H1 (cell line): ENCODE results near the gene GPR87. TPM values are rescaled to one million over a fixed set of nuclear protein-coding genes. Genes with fewer than 3 reads are reported as not detected.

Experiments used
- HDAC2 ChIP-seq, 2 experiments: fragments of 300-600 bp in 1 of 2; sonication (generic) in 1 of 2; IDR thresholded peaks; 2 replicates each; pipeline ENCODE4 v1.6.1; 2011 to 2012; ENCODE audit warnings: low read depth in 2 of 2, low read length in 2 of 2, mild to moderate bottlenecking in 2 of 2, moderate library complexity in 2 of 2, borderline replicate concordance in 1 of 2, inconsistent platforms in 1 of 2
- POU5F1 ChIP-seq: IDR thresholded peaks from 2 replicates; pipeline ENCODE4 v1.6.1; 2011; ENCODE audit warnings: low read depth, mild to moderate bottlenecking, low read length, moderate library complexity
- polyA plus RNA-seq, 7 experiments: library from polyadenylated mRNA; depleted of rRNA in 3 of 7; stranded (reverse) in 5 of 7; unstranded in 2 of 7; fragments of >200 nt in 5 of 7; fragments of 200-250 nt in 2 of 7; gene quantifications; 1 replicate in 5 of 7; 2 replicates in 1 of 7; 4 replicates in 1 of 7; pipeline versions ENCODE4 v1.2.1 to v1.2.3, GENCODE V29; 2011 to 2013; ENCODE audit warnings: missing spikeins in 2 of 7, mixed read lengths in 2 of 7
- total RNA-seq: library from RNA; stranded (reverse); fragmentation: NEBNext Ultra II Directional; extraction: Animal tissue kit (Norgen Biotek cat#: 25700); gene quantifications from 2 replicates; pipeline ENCODE4 v1.2.1, GENCODE V29; 2021
- TF ChIP-seq, protein P1 (sequence below): fragments of 300-600 bp; sonication (generic); IDR thresholded peaks from 2 replicates; pipeline ENCODE4 v1.7.1; 2012; ENCODE audit warnings: low read length, moderate library complexity, mild to moderate bottlenecking, inconsistent platforms; ENCODE audit not compliant: insufficient replicate concordance

The GPR87 gene
- total and polyA plus RNA-seq, 2 of the 8 experiments (the other 6 are each of a cell fraction or from before 2014, with no cell fraction given), result 0.05 TPM; not detected in 1

DNA sequence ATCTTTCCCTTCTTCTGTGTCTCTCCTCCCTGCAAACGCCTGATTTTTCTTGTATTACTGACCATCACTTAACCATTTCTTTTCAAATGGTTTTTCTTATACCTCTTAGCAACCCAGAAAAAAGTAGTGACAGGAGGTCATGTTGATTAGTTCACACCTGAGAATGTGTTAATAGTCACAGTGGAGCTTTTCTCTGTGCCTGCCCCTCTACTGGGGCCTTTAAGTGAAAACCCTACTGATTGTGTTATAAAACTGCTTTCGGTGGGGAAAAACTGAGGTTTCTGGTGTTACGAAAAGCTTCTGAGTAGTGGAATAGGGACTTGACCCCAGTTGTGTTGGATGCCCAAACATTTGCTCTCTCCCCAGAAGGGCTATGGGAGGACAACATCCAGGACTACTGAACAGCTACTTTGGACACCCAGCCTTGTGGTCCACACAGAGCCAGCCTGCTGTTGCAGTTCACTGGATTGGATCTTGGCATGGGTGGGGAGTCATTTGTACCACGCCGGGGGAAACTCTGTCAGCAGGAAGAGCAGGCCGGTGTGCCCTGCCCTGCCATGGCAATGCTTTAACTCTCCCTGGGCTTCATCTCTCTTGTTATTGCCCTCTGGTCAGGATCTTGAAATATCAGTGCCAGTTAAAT, 10.3 kb downstream of the GPR87 start (continued):
- TF ChIP-seq, protein P1, sequence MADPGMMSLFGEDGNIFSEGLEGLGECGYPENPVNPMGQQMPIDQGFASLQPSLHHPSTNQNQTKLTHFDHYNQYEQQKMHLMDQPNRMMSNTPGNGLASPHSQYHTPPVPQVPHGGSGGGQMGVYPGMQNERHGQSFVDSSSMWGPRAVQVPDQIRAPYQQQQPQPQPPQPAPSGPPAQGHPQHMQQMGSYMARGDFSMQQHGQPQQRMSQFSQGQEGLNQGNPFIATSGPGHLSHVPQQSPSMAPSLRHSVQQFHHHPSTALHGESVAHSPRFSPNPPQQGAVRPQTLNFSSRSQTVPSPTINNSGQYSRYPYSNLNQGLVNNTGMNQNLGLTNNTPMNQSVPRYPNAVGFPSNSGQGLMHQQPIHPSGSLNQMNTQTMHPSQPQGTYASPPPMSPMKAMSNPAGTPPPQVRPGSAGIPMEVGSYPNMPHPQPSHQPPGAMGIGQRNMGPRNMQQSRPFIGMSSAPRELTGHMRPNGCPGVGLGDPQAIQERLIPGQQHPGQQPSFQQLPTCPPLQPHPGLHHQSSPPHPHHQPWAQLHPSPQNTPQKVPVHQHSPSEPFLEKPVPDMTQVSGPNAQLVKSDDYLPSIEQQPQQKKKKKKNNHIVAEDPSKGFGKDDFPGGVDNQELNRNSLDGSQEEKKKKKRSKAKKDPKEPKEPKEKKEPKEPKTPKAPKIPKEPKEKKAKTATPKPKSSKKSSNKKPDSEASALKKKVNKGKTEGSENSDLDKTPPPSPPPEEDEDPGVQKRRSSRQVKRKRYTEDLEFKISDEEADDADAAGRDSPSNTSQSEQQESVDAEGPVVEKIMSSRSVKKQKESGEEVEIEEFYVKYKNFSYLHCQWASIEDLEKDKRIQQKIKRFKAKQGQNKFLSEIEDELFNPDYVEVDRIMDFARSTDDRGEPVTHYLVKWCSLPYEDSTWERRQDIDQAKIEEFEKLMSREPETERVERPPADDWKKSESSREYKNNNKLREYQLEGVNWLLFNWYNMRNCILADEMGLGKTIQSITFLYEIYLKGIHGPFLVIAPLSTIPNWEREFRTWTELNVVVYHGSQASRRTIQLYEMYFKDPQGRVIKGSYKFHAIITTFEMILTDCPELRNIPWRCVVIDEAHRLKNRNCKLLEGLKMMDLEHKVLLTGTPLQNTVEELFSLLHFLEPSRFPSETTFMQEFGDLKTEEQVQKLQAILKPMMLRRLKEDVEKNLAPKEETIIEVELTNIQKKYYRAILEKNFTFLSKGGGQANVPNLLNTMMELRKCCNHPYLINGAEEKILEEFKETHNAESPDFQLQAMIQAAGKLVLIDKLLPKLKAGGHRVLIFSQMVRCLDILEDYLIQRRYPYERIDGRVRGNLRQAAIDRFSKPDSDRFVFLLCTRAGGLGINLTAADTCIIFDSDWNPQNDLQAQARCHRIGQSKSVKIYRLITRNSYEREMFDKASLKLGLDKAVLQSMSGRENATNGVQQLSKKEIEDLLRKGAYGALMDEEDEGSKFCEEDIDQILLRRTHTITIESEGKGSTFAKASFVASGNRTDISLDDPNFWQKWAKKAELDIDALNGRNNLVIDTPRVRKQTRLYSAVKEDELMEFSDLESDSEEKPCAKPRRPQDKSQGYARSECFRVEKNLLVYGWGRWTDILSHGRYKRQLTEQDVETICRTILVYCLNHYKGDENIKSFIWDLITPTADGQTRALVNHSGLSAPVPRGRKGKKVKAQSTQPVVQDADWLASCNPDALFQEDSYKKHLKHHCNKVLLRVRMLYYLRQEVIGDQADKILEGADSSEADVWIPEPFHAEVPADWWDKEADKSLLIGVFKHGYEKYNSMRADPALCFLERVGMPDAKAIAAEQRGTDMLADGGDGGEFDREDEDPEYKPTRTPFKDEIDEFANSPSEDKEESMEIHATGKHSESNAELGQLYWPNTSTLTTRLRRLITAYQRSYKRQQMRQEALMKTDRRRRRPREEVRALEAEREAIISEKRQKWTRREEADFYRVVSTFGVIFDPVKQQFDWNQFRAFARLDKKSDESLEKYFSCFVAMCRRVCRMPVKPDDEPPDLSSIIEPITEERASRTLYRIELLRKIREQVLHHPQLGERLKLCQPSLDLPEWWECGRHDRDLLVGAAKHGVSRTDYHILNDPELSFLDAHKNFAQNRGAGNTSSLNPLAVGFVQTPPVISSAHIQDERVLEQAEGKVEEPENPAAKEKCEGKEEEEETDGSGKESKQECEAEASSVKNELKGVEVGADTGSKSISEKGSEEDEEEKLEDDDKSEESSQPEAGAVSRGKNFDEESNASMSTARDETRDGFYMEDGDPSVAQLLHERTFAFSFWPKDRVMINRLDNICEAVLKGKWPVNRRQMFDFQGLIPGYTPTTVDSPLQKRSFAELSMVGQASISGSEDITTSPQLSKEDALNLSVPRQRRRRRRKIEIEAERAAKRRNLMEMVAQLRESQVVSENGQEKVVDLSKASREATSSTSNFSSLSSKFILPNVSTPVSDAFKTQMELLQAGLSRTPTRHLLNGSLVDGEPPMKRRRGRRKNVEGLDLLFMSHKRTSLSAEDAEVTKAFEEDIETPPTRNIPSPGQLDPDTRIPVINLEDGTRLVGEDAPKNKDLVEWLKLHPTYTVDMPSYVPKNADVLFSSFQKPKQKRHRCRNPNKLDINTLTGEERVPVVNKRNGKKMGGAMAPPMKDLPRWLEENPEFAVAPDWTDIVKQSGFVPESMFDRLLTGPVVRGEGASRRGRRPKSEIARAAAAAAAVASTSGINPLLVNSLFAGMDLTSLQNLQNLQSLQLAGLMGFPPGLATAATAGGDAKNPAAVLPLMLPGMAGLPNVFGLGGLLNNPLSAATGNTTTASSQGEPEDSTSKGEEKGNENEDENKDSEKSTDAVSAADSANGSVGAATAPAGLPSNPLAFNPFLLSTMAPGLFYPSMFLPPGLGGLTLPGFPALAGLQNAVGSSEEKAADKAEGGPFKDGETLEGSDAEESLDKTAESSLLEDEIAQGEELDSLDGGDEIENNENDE, result no peak
- TF ChIP-seq HDAC2 (IDR thresholded peaks at IDR 0.05; ENCODE audit: borderline replicate concordance in 1 of 2, low read depth in 2 of 2, low read length in 2 of 2) (no peak), POU5F1 (no peak)
- TF ChIP-seq, all 59 proteins: peak for 0
